HG03097 (cell line): ENCODE results near the gene PHF2.

Experiments
- ATAC-seq: cut with Tn5 transposase; IDR thresholded peaks from one replicate; pipeline ENCODE4 v1.9.1; 2021; ENCODE audit not compliant: unreplicated experiment, low FRiP score

PHF2 gene

DNA sequence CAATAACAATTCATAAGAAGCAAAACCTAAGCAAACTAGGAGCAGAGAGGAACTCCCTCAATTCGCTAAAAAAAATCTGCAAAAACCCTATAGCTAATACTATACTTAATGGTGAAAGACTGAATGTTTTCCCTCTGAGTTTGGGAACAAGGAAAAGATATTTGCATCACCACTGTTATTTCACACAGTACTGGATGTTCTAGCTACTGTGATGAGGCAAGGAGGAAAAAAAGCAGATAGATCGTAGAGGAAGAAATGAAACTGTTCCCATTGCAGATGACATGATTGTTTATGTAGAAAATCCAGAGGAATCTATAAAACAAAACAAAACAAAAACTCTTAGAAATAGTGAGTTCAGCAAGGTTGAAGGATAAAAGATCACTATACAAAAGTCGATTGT is 116.7 kb downstream of the PHF2 start:
- ATAC-seq, result no peak

DNA sequence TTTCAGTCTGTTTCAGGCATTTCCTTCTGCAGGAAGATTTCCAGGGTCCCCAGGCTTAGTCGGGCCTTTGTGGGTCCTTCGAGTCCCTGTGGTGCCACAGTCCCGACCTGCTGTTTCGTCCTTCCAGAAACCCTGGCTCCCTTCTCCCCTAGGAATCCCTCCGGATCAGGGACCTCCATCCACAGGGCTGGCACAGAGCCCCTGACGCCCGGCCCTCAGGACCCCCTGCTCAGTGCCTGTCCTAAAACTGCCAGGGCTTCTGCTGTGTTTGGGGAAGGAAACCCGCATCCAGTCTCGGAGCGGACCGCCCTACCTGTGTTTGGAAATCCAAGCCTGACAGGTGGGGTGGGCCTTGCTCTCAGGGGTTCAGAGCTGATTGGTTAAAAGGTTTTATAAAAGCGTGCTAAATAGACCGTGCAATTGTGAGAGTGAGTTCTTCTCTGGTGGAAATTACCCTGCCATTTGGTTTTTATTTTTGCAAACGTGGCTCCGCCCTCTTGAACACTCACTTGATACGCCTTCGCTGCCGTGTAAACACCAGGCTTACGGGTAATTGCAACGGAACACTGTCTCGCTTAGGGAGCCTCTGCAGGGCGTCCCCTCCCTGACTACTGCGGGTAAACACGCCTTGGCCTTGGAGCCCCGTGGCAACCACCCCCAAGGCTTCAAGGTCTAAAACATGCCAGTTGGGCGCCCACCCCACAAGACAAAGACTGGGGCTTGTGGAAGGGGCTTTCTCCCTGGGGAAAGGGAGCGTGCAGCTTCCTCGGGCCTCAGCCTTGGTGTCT is 121.2 kb downstream of the PHF2 start:
- no peak for ATAC-seq

GRCh38 chr9:93698140-93698908 is 121.9 kb downstream of the PHF2 start:
- ATAC-seq, result no peak

DNA sequence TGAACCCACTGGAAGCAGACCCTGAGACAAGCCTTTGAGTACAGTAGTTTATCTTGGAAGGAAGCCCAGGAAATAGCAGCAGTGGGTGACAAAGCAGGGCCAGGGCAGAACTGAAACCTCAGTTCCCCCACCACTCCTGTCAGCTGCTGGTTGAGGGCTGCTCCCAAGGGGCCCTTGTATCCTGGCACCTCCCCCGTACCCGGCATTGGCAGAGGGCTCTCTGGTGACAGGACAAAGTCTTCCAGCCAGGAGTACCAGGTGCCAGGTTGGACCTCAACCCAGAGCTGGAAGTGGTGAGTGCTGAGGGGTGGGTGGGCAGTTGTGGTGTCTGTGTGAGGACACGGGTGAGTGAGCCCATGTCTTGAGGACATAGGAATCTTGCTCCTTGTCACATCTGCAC is 123.3 kb downstream of the PHF2 start:
- ATAC-seq, result no peak

DNA sequence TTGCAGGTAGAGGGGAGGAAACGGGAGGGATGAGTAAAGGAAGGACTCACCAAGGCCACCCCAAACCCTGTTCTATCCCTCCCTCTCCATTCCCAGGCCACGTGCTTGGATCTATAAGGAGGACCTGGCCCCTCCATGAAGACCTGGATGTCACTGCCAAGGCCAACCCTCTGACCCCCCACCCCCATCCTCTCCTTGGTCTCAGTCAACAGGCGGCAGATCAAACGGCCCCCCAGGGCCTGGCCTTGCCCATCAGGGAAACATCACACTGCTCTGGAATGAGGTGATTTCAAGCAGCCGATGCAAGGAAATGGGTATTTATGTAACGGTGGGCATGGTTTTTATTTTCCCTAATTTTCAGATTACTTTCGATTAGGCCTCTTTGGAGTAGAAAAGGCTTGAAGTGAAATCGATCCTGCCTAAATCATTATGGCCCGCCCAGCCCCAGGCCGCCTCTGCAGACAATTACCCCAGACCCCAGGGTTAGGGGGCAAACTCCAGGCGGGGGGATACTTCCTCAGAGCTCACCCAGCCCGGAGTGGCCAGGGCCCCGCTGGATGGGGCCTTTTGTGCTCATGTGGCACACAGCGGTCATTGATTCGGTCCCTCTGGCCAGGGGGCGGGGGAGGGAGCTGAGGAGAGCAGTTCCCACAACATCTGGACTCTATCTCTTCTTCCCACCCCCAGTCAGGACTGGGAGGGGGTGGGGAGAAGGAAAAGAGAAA is 125.3 kb downstream of the PHF2 start:
- ATAC-seq, result no peak

GRCh38 chr9:93702261-93702660 is 125.9 kb downstream of the PHF2 start:
- ATAC-seq, result no peak

DNA sequence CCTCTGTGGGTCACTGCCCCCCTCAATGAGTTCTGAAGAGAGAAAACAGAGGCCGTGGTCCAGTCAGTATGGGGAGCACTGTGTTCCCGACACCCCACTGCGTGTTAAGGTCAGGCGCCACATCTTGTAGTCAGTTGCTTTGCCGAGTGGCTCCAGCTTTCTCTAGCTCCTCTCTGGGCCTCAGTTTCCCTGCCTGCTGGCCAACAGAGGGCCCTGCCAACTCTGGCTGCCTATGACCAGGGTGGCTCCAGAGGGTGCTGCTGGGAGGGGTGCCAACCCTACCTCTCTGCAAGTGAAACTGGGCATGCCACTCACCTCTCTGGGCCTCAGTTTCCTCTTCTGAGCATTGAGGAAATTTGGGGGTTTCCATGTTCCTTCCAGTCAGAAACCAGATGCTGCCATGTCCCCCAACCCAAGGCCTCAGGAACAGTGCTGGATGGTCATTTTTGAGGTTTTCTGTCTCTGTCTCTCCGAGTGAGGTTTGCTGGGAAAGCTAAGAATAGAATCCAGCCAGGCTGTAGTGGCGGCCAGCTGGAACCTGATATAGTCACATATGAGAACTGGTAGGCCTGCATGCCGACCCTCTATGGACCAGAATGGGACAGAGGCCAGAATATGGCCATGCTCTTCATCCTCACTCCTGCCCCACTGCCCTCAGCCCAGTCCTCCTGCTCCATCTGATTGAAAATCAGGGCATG is 132.1 kb downstream of the PHF2 start:
- no peak for ATAC-seq

- no peak for ATAC-seq
These were observed 132.6 kb downstream of the PHF2 start for GRCh38 chr9:93708987-93709302.

GRCh38 chr9:93709600-93710369 is 133.4 kb downstream of the PHF2 start:
- ATAC-seq, result no peak

GRCh38 chr9:93710370-93710723 is 134.0 kb downstream of the PHF2 start:
- ATAC-seq, result no peak

DNA sequence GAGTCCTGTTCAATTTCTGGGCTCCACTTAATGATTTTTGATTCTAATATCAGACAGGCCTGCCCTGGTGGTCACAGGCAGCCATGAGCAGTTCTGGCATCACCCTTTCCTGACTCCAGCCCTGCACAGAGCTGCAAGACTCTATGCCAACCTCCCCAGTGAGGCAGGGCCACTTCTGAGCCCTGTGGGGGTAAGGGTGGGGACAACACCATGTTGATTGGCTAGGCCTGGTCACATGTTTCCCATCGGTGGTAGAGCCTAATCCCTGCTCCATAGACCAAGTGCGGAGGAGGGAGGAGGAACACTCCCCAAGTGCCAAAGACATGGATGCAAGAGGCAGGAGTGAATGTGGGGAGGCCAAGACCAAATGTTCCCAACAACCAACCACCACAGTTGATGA is 134.6 kb downstream of the PHF2 start:
- ATAC-seq, result no peak

DNA sequence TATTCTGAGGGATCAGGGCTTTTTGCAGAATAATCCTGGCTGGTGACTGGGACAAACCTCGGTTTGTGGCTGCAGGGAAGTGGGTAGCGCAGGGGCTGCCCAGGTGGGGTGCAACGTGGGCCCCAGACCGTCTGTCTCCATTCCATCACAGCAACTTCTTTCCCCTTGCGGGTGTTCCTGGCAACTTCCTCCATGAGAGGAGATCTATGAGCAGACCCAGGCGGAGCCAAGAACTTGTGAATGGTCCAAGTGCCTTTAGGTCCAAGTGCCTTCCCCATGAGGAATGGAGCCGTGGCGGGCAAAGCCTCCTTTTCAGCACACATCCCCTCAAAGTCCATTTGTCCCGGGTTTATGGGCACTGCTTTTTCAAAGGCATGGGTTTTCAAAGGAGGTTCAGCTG is 136.5 kb downstream of the PHF2 start:
- ATAC-seq, result no peak

DNA sequence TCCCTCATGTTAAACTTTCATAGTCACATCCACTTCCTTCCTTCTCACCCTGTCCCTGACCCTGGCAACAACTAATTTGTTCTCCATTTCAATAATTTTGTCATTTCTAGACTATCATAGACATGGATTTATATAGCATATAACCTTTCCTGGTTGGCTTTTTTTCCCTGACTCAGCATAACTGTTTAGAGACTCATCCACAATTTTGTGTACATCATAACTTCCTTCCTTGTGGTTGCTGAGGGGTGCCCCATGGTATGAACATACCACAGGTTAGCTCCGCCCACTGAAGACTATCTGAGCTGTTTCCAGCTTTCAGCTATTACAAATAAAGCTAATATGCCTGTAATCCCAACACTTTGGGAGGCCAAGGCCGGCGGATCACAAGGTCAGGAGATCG is 137.3 kb downstream of the PHF2 start:
- ATAC-seq, result no peak

GRCh38 chr9:93721417-93721965 is 145.1 kb downstream of the PHF2 start:
- ATAC-seq, result no peak

GRCh38 chr9:93724852-93725251 is 148.5 kb downstream of the PHF2 start:
- ATAC-seq, result no peak

GRCh38 chr9:93725382-93725781 is 149.0 kb downstream of the PHF2 start:
- no peak for ATAC-seq

DNA sequence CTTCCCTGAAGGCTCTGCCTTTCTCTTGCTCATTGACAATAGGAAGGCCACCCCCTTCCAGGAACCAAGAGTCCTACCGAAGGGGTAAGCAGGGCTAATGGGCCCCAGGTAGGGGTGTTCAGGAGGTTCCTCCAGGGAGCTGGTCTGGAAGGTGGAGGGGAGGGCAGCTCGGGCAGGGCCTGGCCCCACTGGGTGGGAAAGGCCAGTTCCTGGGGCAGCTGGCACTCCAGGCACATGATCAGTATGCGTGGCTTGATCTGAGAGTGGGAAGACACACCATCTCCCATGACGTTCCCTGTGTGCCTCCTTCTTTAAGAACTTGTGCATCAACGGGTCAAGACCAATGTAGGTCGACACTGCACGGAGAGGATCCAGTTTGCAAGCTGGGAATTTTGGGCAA is 149.8 kb downstream of the PHF2 start:
- no peak for ATAC-seq
